Lung microvascular endothelial cell (primary cell): Measurements from ENCODE around the gene WDR59. TPM values are rescaled to one million over a fixed set of nuclear protein-coding genes. Genes with fewer than 3 reads are reported as not detected.
A peak's percentile ranks its signal among the peaks of the same experiment; 100 is the strongest.
"Not testable (repeated sequence)": the region's sequence is repeated elsewhere in the genome, so short reads cannot be mapped to it uniquely, and the experiment has no call there.

Experiments used
- DNase-seq, 2 donors: peaks; one replicate each; pipeline versions ENCODE4 v3.0.0 to v3.0.0-alpha.2; 2010; ENCODE audit warnings: low read depth in 2 of 2
- total RNA-seq: library from RNA; depleted of rRNA; stranded (reverse); fragments of >200 nt; gene quantifications from 2 replicates; pipeline ENCODE4 v1.2.1, GENCODE V29; 2014

The WDR59 gene
- total RNA-seq, 1 donor from 2014 or later, result 11.5 TPM

DNA sequence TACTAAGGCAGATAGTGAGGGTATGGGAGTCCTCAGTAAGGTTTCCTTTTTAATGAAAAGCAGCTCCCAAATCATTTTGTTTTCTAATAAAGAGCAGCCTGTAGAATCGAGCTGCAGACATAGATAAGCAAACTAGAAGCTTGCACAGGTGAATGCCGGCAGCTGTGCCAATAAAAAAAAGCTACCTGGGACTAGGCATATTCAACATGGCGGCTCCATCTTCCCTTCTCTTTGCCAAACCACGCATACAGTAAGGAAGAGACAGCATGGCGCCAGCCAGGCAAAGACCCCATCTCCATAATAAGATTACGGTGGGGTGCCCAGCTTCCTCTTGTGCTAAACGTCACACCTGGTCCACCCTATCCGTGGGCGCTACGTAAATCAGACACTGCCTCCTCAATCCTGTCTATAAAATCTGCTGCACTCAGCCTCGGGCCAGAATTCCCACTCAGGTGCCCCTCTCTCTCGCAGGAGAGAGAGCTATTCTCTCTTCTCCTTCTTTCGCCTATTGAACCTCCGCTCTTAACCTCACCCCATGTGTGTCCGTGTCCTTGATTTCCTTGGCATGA lies 117.6 kb downstream of the WDR59 start:
- DNase-seq, result no peak

DNA sequence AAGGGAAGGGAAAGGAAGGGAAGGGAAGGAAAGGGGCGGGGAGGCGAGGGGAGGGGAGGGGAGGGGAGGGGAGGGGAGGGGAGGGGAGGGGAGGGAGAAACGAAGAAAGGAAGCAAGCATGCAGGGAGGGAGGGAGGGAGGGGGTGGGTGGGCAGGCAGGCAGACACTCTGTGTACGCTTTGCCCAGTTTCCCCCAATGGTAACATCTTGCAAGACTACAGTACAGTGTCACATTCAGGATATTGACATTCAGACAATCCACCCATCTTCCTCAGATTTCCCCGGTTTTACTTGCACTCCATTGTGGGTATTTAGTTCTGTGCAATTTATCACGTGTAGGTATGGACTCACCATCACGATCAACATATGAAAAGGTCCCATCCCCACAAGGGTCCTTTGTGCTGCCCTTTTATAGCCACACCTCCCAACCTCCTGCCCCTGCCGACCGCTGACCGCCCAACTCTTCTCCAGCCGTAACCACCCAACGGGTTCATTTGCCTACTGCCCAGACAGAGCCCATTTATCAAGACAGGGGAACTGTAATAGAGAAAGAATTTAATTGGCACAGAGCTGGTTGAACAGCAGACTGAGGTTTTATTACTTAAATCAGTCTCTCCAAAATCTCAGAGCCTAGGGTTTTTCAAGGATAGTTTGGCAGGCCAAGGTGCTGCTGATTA lies 118.9 kb downstream of the WDR59 start:
- DNase-seq, result no peak

DNA sequence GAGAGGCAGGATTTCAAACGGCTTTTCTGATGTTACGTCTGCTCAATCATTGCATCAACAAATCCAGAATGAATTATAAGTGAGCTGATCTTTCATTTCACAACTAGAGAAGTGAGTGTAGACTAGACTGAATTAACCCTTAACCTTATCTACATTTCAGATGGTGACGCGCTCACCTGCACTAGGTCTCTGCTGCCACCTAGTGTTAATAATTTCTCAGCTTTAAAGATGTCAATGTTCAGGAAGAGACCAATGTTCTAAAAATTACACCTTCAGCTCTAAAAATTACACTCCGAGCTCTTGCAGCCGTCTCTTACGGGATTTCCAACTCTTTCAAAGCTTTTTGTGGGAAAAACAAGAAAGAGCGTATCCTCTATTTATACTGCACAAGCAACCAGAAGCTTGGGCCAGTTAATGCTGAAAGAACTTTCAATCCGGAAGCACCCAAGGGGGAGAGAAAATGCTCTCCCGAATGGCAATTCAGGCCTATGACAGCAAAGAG lies 122.1 kb downstream of the WDR59 start:
- DNase-seq, result peak; percentile 52 to 66

GRCh38 chr16:74852500-74852875 lies 132.4 kb downstream of the WDR59 start:
- DNase-seq, result no peak

DNA sequence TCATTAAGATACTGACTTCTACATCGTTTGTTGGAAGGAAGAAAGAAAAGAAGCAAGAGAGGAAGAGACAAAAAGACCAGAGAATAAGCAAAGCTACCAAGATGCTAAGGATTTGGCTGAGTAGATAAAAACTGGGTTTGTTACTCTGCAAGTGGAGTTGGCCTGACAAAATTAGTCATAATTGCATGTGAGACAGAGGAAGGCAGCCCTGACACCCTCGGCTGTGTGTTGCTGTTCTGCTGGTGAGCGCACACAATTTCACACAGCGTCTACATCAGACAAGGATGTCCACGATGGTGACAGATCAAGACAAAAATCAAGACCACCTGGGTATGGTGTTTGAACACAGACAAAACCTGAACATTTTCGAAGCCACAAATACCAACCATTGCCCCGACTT lies 134.9 kb downstream of the WDR59 start:
- DNase-seq, result no peak

DNA sequence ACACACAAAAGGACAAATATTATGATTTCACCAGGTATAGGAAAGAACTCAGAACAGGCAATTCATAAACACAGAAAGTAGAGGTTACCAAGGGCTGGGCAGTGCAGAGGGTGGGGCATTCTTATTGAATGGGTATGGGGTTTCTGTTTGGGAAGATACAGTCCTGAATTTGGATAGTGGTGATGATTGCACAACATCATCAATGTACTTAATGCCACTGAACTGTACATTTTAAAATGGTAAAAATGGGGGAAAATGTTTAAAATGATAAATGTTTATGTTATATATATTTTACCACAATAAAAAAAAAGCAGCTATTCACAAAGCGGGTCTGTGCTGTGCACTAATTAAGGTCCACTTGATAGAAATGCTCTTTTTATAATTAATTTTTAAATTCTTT lies 137.7 kb downstream of the WDR59 start:
- DNase-seq, result no peak

GRCh38 chr16:74846714-74847113 lies 138.2 kb downstream of the WDR59 start:
- DNase-seq, result no peak

DNA sequence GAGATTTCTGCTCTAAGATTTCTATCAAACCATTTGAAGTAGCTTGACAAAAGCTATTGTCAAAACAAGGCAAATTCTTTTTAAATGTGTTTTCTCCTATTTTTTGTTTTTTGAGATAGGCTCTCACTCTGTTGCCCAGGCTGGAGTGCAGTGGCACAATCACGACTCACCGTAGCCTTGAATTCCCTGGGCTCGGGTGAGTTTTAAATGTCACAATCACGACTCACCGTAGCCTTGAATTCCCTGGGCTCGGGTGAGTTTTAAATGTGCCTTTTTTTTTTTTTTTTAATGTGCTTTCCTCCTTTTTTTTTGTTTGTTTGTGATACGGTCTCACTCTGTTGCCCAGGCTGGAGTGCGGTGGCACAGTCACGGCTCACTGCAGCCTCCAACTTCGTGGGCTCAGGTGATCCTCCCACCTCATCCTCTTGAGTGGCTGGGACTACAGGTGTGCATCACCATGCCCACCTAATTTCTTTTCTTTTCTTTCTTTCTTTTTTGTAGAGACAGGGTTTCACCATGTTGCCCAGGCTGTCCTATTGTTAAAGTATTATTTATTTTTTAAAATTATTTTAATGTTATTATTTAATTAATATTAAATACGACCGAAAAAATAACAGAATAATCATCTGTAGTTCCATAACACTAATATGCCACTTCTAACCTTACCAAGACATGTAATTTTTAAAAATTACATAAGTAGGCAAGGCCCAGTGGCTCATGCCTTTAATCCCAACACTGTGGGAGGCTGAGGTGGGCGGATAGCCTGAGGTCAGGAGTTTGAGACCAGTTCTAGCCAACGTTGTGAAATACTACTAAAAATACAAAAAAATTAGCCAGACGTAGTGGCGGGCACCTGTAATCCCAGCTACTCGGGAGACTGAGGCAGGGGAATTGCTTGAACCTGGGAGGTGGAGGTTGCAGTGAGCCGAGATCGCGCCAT lies 140.6 kb downstream of the WDR59 start:
- no peak for DNase-seq

GRCh38 chr16:74843381-74844035 lies 141.4 kb downstream of the WDR59 start:
- DNase-seq, result not testable (repeated sequence)

- no peak for DNase-seq
These were observed 142.5 kb downstream of the WDR59 start for GRCh38 chr16:74842413-74842812.

GRCh38 chr16:74841904-74842303 lies 143.0 kb downstream of the WDR59 start:
- DNase-seq, result no peak

DNA sequence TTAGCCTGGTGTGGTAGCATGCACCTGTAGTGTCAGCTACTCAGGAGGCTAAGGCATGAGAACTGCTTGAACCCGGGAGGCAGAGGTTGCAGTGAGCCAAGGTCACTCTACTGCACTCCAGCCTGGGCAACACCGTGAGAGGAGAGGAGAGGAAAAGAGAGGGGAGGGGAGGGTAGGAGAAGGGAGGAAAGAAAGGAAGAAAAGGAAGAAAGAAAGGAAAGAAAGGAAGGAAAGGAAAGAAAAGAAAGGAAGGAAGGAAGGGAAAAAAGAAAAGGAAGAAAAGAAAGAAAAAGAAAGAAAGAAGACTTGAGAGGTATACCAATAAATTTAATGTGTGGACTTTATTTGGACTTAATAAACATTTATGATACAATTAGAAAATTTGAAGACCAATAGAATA lies 143.5 kb downstream of the WDR59 start:
- DNase-seq, result no peak

DNA sequence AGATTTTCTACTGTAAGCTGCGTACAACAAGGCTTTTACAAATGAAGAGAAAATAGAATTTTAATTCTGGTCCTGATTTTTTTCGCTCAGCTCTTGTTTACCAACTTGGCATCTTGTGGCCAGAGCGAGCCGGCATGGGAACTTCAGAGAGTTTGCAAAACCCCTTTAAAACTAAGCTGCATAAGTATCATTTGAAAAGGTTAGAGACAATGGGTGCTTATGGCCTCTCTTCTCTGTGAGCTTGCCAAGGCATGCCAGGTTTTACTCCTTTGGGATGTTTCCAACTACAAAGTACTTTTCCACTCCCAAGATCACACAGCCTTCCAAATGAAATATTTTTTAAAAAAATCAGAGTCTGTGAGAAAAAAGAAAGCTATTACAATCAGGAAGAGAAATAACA lies 147.9 kb downstream of the WDR59 start:
- peak in 1 of 2 donors; percentile 59 for DNase-seq

- DNase-seq, result no peak
These were observed 148.7 kb downstream of the WDR59 start for GRCh38 chr16:74836111-74836671.

DNA sequence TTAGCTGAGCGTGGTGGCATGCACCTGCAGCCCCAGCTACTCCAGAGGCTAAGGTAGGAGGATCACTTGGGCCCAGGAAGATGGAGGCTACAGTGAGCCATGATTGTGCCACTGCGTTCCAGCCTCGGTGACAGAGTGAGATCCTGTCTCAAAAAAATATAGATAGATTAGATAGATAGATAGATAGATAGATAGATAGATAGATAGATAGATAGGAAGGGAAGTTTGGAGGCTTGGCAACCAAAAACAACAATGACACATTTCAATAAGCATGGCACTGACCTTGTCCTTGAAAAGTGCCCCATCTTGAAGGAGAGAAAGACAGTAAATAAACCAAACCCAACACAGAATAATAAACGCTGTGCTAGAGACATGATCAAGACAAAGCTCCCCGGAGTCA lies 152.7 kb downstream of the WDR59 start:
- no peak for DNase-seq

DNA sequence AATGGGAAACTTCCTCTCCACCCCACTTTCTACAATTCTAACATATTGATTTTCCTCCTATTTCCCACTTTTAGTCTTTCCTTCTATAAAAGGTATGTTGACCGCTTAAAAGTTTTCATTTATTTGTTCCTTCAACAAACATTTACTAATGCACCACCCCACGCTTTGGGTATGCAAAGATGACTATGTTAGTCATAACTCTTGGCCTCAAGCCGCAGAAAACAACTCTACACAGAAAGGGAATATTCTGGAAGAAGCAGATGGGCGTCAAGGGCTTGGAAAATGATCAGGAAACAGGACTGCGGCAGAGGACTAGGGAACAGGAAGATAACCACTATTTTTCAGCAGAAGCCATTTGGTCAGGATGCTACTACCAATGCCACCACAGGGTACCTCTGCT lies 153.5 kb downstream of the WDR59 start:
- no peak for DNase-seq

- no peak for DNase-seq
These were observed 154.3 kb downstream of the WDR59 start for GRCh38 chr16:74830648-74831047.

DNA sequence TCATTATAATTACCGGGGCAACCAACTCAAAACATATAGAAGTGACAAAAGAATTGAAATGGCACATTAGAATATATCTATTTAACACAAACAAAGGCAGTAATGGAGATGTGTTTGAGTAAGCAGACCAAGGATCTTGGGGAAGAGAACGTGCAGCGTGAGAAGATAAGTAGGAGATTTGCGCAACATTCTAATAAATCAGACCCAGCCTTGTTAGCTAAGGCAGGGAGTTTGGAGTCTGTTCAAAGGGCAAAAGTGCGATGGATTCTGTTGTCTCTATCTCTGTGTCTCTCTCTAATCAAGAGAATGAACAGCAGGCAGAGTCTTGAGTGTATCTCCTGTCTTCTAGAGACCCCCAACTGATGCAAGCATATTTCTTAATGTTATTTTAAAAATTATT lies 155.3 kb downstream of the WDR59 start:
- no peak for DNase-seq

DNA sequence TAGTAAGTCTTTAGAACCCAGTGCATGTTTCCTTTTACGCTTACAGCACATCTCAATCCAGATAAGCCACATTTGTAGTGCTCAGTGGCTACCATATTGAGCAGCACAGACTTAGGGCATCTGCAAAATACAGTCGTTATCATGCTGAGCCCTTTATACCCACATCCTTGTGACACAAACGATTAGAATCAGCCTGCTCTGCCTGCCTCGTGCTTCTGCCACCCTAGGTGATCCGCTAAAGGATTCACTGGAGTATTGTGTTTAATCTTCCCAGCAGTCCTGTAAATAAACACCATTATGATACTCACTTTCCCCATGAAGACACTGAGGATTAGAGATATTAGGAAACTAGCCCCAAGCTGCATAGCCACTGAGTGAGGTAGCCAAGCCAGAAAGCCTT lies 159.0 kb downstream of the WDR59 start:
- DNase-seq, result no peak

DNA sequence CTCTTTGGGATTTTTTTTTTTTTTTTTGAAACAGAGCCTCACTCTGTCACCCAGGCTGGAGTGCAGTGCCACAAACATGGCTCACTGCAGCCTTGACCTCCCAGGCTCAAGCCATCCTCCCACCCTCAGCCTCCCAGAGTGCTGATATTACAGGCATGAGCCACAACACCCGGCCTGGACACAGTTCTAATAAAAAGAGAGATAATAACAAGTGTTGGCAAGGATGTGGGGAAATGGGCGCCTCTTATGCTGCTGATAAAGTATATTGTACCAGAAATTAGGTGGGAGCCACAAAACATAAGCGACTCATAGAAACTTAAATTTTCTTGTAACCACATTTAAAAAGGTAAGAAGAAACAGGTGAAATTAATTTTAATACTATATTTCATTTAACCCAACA lies 159.9 kb downstream of the WDR59 start:
- no peak for DNase-seq
